K562 (cell line): ENCODE data around the gene AKAP6. TPM values are rescaled to one million over a fixed set of nuclear protein-coding genes. Genes with fewer than 3 reads are reported as not detected.
A peak's percentile ranks its signal among the peaks of the same experiment; 100 is the strongest.

ENCODE experiments used
- ATAC-seq: fragments of 200-7000 bp; cut with Tn5 transposase; 3 replicates; pipeline ENCODE4 v1.9.1; 2020; ENCODE audit warnings: moderate library complexity
- BruUV-seq: library from RNA; stranded (reverse); fragments of 400-500 nt; replicated peaks from 2 replicates; lab custom pipeline; 2021; lab: Mats Ljungman, UMichigan
- CTCF ChIA-PET: fragments of 300-600 bp; formaldehyde crosslinking; extraction: SDS; loops from one replicate; lab custom pipeline; 2021; ENCODE audit warnings: low intra/inter-chr PET ratio; lab: Yijun Ruan, JAX
- POLR2A ChIA-PET: fragments of 300-600, 350-650 bp; sonication (Branson Sonifier 250); formaldehyde crosslinking; extraction: SDS; loops from one replicate; lab custom pipeline; 2021; ENCODE audit warnings: antibody characterized with exemption, inconsistent platforms; lab: Yijun Ruan, JAX
- DNase-seq, 4 experiments: peaks; one replicate each; pipeline versions ENCODE4 v3.0.0 to v3.0.0-alpha.2; 2011 to 2018; ENCODE audit warnings: low spot score in 3 of 4, mixed read lengths in 3 of 4; ENCODE audit errors: extremely low read depth in 1 of 4
- FAIRE-seq: peaks from 2 replicates; lab custom pipeline; 2011; peaks lifted over from hg19 to GRCh38; lab: Jason Lieb, UNC
- H2AFZ ChIP-seq: 2 replicates; pipeline ENCODE4 v1.6.0; 2011; ENCODE audit warnings: low read depth, low read length, control low read depth, inconsistent platforms
- H3K27ac ChIP-seq: fragments of 200-600 bp; 3 replicates; pipeline ENCODE4 v1.8.0; 2011; ENCODE audit warnings: low read depth, mild to moderate bottlenecking, control low read depth, inconsistent platforms, low read length, moderate library complexity, mixed read lengths; ENCODE audit errors: extremely low read depth
- H3K27me3 ChIP-seq, 2 experiments: fragments of 300-600 bp in 1 of 2; 2 replicates in 1 of 2; 3 replicates in 1 of 2; pipeline versions ENCODE4 v1.6.0 to v1.8.0; 2011; ENCODE audit warnings: inconsistent platforms in 2 of 2, low read length in 2 of 2, mild to moderate bottlenecking in 1 of 2, mixed read lengths in 1 of 2, moderate library complexity in 1 of 2; ENCODE audit not compliant: control insufficient read depth in 2 of 2, insufficient read depth in 2 of 2
- H3K36me3 ChIP-seq: fragments of 300-600 bp; 3 replicates; pipeline ENCODE4 v1.8.0; 2011; ENCODE audit warnings: mild to moderate bottlenecking, low read length, inconsistent platforms; ENCODE audit not compliant: control insufficient read depth, insufficient read depth
- H3K4me1 ChIP-seq, 2 experiments: fragments of 200-600 bp in 1 of 2; replicated peaks in 1 of 2; 2 replicates in 1 of 2; 3 replicates in 1 of 2; pipeline versions ENCODE4 v1.5.1 to v1.8.0; 2011; ENCODE audit warnings: inconsistent platforms in 2 of 2, low read length in 2 of 2, mild to moderate bottlenecking in 1 of 2, mixed read lengths in 1 of 2, moderate library complexity in 1 of 2; ENCODE audit not compliant: control insufficient read depth in 2 of 2, insufficient read depth in 2 of 2
- H3K4me2 ChIP-seq: 2 replicates; pipeline ENCODE4 v1.6.1; 2011; ENCODE audit warnings: low read length, control low read depth, inconsistent platforms, mixed read lengths; ENCODE audit not compliant: insufficient read depth
- H3K4me3 ChIP-seq: fragments of 200-600 bp; sonication (generic), shearing (Covaris generic); 2 replicates; pipeline ENCODE4 v1.5.1; 2016; ENCODE audit warnings: control low read depth, inconsistent platforms
- H3K79me2 ChIP-seq: fragments of 200-600 bp; 3 replicates; pipeline ENCODE4 v1.8.0; 2011; ENCODE audit warnings: low read length, inconsistent platforms; ENCODE audit not compliant: control insufficient read depth, insufficient read depth
- H3K9ac ChIP-seq, 2 experiments: 2 replicates each; pipeline versions ENCODE4 v1.6.0 to v1.6.1; 2011; ENCODE audit warnings: low read depth in 2 of 2, low read length in 2 of 2, control low read depth in 1 of 2, inconsistent platforms in 1 of 2, mild to moderate bottlenecking in 1 of 2, mixed read lengths in 1 of 2; ENCODE audit not compliant: insufficient read depth in 1 of 2
- H3K9me1 ChIP-seq: one replicate; pipeline ENCODE4 v1.6.0; 2011; ENCODE audit warnings: inconsistent platforms, mild to moderate bottlenecking, low read length, moderate library complexity; ENCODE audit not compliant: control insufficient read depth, insufficient read depth
- H3K9me3 ChIP-seq: replicated peaks from 2 replicates; pipeline ENCODE4 v1.5.1; 2011; ENCODE audit warnings: low read depth, low read length, inconsistent platforms; ENCODE audit not compliant: control insufficient read depth, insufficient read depth
- H4K20me1 ChIP-seq: replicated peaks from 2 replicates; pipeline ENCODE4 v1.6.1; 2011; ENCODE audit warnings: low read length, inconsistent platforms, mixed read lengths; ENCODE audit not compliant: control insufficient read depth, insufficient read depth
- CREM ChIP-seq: IDR thresholded peaks from 2 replicates; pipeline ENCODE4 v1.6.1; 2014; ENCODE audit warnings: antibody characterized with exemption, low read depth
- NEUROD1 ChIP-seq: fragments of 150-350 bp; IDR thresholded peaks from 2 replicates; pipeline ENCODE4 v1.6.1; 2014; ENCODE audit warnings: borderline replicate concordance, low read length, low read depth; ENCODE audit not compliant: partially characterized antibody
- NFIC ChIP-seq: fragments of 450-650 bp; IDR thresholded peaks from 2 replicates; pipeline ENCODE4 v1.6.1; 2017; ENCODE audit warnings: mild to moderate bottlenecking, inconsistent platforms
- PTRF ChIP-seq: fragments of 450-650 bp; IDR thresholded peaks from 2 replicates; pipeline ENCODE4 v1.6.1; 2016; ENCODE audit warnings: mild to moderate bottlenecking, missing genetic modification characterization, missing compliant biosample characterization
- RBFOX2 ChIP-seq: fragments of 200-400 bp; formaldehyde crosslinking; IDR thresholded peaks from 2 replicates; pipeline ENCODE4 v1.6.1; 2017; ENCODE audit warnings: low read depth, mild to moderate bottlenecking, low read length, moderate library complexity
- WGBS: fragments of 100-300 bp; shearing (Covaris generic); methylation state at CpG from one replicate; pipeline ENCODE4 v1.1.6; 2016; ENCODE audit warnings: low coverage, mixed read lengths; ENCODE audit not compliant: insufficient coverage; ENCODE audit errors: missing lambda C conversion rate; 5-methylcytosine and 5-hydroxymethylcytosine counted together
- in situ Hi-C: fragments of 300-500 bp; cut with MboI; formaldehyde crosslinking; loops from 4 replicates; pipeline ENCODE4 v1.15.0; 2018; ENCODE audit warnings: inconsistent platforms, mixed read lengths
- intact Hi-C: fragments of 100-400 bp; cut with micrococcal nuclease; formaldehyde crosslinking; loops from 2 replicates; pipeline ENCODE4 v1.14.2; 2022
- polyA plus RNA-seq, 8 experiments: library from polyadenylated mRNA; depleted of rRNA in 4 of 8; stranded (reverse) in 5 of 8; unstranded in 3 of 8; fragments of >200 nt; fragmentation: Nextera tagmentation in 2 of 8; fragmentation: Illumina TruSeq in 1 of 8; extraction: Ambion mirVana in 2 of 8; extraction: Trizol in 1 of 8; gene quantifications; 2 replicates each; pipeline versions ENCODE4 v1.2.1 to v1.2.3, GENCODE V29; 2011 to 2014; ENCODE audit warnings: inconsistent platforms in 1 of 8, missing spikeins in 1 of 8
- total RNA-seq, 7 experiments: library from RNA; depleted of rRNA in 6 of 7; stranded (reverse); fragments of >200 nt in 6 of 7; fragmentation: Illumina TruSeq in 2 of 7; extraction: Trizol in 2 of 7; gene quantifications; 2 replicates each; pipeline versions ENCODE4 v1.2.1 to v1.2.3, GENCODE V29; 2011 to 2021; ENCODE audit warnings: low replicate concordance in 1 of 7
- TF ChIP-seq, protein P1 (sequence below), 2 experiments: fragments of 250-450 bp in 1 of 2; fragments of 450-650 bp in 1 of 2; sonication (Bioruptor Pico) in 1 of 2; IDR thresholded peaks; 2 replicates each; pipeline versions ENCODE4 v1.6.1 to v1.8.0; 2016 to 2021; ENCODE audit warnings: mild to moderate bottlenecking in 2 of 2, moderate library complexity in 2 of 2, missing compliant biosample characterization in 1 of 2, missing genetic modification characterization in 1 of 2

Gene AKAP6
- total and polyA plus RNA-seq, 9 of the 15 experiments (the other 6 are each of a cell fraction or from before 2014, with no cell fraction given): 0.03 to 1.7 (median 0.48) TPM

DNA sequence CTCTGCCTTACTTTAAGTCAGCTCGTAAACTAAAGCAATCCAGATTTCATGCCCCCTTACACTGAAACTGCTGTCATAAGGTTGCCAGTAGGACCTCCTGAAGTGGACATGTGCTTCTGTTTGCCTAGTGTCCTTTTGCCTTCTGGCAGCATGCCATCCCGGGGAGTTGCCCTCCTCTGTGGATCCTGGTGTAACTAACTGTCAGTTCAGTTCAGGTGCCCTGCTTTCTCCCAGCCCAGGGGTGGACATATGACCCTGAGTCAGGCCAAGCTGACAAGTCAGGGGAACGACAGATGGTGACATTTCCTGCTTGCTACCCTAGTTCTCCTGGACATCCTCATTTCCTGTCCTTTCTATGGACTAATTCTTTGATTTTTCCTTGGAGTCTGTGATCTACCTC lies 25.6 kb downstream of the AKAP6 start:
- ChIA-PET CTCF (no interaction called here), POLR2A (no interaction called here)
- DNase-seq: no peak
- in situ Hi-C loops: no loop called here
- Histone ChIP-seq H3K27ac (no peak overlapping the region), H2AFZ (no peak overlapping the region), H3K36me3 (no peaks in the 10 kb centered on the region), H3K4me3 (no peak overlapping the region), H3K9ac (no peak overlapping the region), H3K27me3 (no peaks in the 10 kb centered on the region; a peak in 1 of 5 replicates), H4K20me1 (no peaks in the 10 kb centered on the region), H3K9me3 (no peaks in the 10 kb centered on the region), H3K9me1 (no peaks in the 10 kb centered on the region), H3K79me2 (no peaks in the 10 kb centered on the region), H3K4me2 (no peak overlapping the region), H3K4me1 (no peaks in the 10 kb centered on the region)
- no TSS peak for BruUV-seq
- no peak for FAIRE-seq
- 25% methylated on average over 3 of the region's 3 CpGs for WGBS
- no peak for ATAC-seq
- TF ChIP-seq RBFOX2: no peak
- TF ChIP-seq NFIC: peak; percentile 21; the same call in 1 of the 2 replicates
- no peak for TF ChIP-seq CREM
- TF ChIP-seq, protein P1, sequence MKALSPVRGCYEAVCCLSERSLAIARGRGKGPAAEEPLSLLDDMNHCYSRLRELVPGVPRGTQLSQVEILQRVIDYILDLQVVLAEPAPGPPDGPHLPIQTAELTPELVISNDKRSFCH (CRISPR knock-in tag; IDR thresholded peaks at IDR 0.05): no peak
- TF ChIP-seq, protein P1 (tag; IDR thresholded peaks at IDR 0.05): no peak
- intact Hi-C loops: no loop called here

DNA sequence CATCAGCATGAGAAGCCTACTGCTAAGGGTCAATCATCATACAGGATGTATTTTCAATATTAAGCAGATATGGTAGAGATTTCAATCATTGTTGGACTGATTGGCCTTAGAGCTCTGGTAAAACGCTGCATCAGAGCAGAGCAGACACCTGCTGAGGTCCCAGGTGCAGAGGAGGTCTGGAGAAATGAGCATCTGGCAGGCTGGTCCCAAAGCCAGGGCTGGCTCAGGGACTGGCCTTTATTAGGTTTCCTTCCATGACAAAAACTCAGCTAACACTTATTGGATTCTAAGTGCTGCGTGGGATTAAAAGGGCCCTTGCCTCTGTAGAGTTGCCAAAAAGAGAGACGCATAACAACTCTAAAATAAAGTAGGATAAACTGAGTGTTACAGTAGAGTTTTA lies 29.7 kb downstream of the AKAP6 start:
- no peak overlapping the region for H3K9ac ChIP-seq
- H3K36me3 ChIP-seq: no peaks in the 10 kb centered on the region
- H3K27ac ChIP-seq: no peak overlapping the region
- ChIA-PET POLR2A (no interaction called here), CTCF (no interaction called here)
- no peak for ATAC-seq
- H4K20me1 ChIP-seq: no peaks in the 10 kb centered on the region
- 21% methylated on average over 3 of the region's 3 CpGs for WGBS
- no peak overlapping the region for H3K4me3 ChIP-seq
- FAIRE-seq: no peak
- no TSS peak for BruUV-seq
- no peaks in the 10 kb centered on the region for H3K9me3 ChIP-seq
- no peaks in the 10 kb centered on the region for H3K79me2 ChIP-seq
- H2AFZ ChIP-seq: no peak overlapping the region
- TF ChIP-seq NEUROD1 (no peak), PTRF (tag) (no peak)
- no peaks in the 10 kb centered on the region; a peak in 1 of 5 replicates for H3K27me3 ChIP-seq
- in situ Hi-C loops (no loop called here), intact Hi-C loops (no loop called here)
- no peak for DNase-seq
- H3K4me1 ChIP-seq: no peaks in the 10 kb centered on the region
- no peak overlapping the region for H3K4me2 ChIP-seq
- H3K9me1 ChIP-seq: no peaks in the 10 kb centered on the region
